ENCODE data around the gene AKAP1. TPM values are rescaled to one million over a fixed set of nuclear protein-coding genes. Genes with fewer than 3 reads are reported as not detected.

The AKAP1 gene, protein sequence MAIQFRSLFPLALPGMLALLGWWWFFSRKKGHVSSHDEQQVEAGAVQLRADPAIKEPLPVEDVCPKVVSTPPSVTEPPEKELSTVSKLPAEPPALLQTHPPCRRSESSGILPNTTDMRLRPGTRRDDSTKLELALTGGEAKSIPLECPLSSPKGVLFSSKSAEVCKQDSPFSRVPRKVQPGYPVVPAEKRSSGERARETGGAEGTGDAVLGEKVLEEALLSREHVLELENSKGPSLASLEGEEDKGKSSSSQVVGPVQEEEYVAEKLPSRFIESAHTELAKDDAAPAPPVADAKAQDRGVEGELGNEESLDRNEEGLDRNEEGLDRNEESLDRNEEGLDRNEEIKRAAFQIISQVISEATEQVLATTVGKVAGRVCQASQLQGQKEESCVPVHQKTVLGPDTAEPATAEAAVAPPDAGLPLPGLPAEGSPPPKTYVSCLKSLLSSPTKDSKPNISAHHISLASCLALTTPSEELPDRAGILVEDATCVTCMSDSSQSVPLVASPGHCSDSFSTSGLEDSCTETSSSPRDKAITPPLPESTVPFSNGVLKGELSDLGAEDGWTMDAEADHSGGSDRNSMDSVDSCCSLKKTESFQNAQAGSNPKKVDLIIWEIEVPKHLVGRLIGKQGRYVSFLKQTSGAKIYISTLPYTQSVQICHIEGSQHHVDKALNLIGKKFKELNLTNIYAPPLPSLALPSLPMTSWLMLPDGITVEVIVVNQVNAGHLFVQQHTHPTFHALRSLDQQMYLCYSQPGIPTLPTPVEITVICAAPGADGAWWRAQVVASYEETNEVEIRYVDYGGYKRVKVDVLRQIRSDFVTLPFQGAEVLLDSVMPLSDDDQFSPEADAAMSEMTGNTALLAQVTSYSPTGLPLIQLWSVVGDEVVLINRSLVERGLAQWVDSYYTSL
- total RNA-seq, result 27.6 and 34.6 TPM in 2 replicates

DNA sequence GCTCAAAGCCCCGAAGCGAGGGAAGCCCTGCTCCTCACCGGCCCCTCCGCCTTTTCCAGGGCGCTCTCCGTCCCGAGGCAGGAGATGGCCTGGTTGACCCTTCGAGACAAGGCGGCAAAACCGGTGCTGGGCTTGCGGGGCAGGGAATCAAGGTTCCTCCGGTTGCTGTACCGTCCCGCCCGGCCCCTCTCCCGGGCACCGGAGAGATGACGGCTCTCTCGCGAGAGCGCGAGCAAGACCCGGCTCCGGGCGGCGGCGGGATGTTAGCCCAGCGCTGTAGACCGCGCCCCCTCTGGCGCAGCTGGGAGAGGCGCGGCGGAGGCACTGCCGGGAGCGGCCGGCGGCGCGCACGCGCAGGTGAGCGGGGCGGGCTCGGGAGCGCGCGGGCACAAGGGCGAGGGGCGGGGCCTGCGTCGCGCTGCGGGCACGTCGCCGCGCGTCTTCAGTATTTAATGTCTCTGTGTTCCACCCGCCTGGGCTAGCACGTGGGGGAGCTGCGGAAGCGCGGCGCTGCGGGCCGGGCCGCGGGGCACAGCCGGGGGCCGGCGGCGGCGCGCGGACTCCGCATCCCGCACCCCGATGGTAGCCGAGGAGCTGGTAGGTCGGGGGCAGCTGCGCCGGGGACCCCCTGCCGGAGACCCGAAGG, at the start of gene AKAP1:
Gene AKAP1 (plus strand): TSS at position 445 of the 646 bp plus-strand sequence. CDS start 20,219 bp downstream, outside the sequence.

Other genes with a start within 250 kb of the AKAP1 start
- 53.4 and 60.3 TPM in 2 replicates for gene TRIM25, start 171.2 kb upstream of the AKAP1 start, total RNA-seq
- gene COIL, start 124.2 kb upstream of the AKAP1 start, total RNA-seq, result 10.7 and 15.6 TPM in 2 replicates
- 20.1 and 26.1 TPM in 2 replicates for gene SCPEP1, start 107.1 kb upstream of the AKAP1 start, total RNA-seq
- 9.9 and 11.1 TPM in 2 replicates for gene MSI2, start 171.3 kb downstream of the AKAP1 start, total RNA-seq